Lung (tissue), 12 donors: ENCODE measurements around the gene CHIC1. TPM values are rescaled to one million over a fixed set of nuclear protein-coding genes. Genes with fewer than 3 reads are reported as not detected.

Source experiments
- ATAC-seq: fragments of 200-7000 bp; cut with Tn5 transposase; one replicate; pipeline ENCODE4 v1.9.1; 2020; ENCODE audit warnings: moderate number of reproducible peaks; ENCODE audit not compliant: insufficient read depth, low FRiP score
- DNase-seq, 3 donors: peaks; one replicate each; pipeline ENCODE4 v3.0.0-alpha.2; 2013 to 2017
- H3K27ac ChIP-seq, 2 donors: one replicate each; pipeline ENCODE4 v1.5.1; 2013; ENCODE audit warnings: mild to moderate bottlenecking in 2 of 2, moderate library complexity in 2 of 2, control low read depth in 1 of 2, inconsistent platforms in 1 of 2, low read depth in 1 of 2, low read length in 1 of 2
- H3K27me3 ChIP-seq, 3 donors: one replicate each; pipeline ENCODE4 v1.5.1; 2013; ENCODE audit warnings: low read length in 2 of 3; ENCODE audit not compliant: control insufficient read depth in 3 of 3, insufficient read depth in 3 of 3
- H3K36me3 ChIP-seq, 4 donors: one replicate each; pipeline ENCODE4 v1.5.1; 2013; ENCODE audit warnings: low read length in 4 of 4, mild to moderate bottlenecking in 1 of 4, moderate library complexity in 1 of 4; ENCODE audit not compliant: control insufficient read depth in 4 of 4, insufficient read depth in 4 of 4
- H3K4me1 ChIP-seq, 5 donors: one replicate each; pipeline ENCODE4 v1.5.1; 2013; ENCODE audit warnings: low read length in 5 of 5, mild to moderate bottlenecking in 2 of 5, moderate library complexity in 1 of 5; ENCODE audit not compliant: control insufficient read depth in 5 of 5, insufficient read depth in 5 of 5
- H3K4me3 ChIP-seq: one replicate; pipeline ENCODE4 v1.5.1; 2013; ENCODE audit warnings: mild to moderate bottlenecking, control low read depth, moderate library complexity
- H3K9ac ChIP-seq, 2 donors: one replicate each; pipeline ENCODE4 v1.5.1; 2013; ENCODE audit warnings: low read length in 2 of 2, control low read depth in 1 of 2; ENCODE audit not compliant: insufficient read depth in 1 of 2
- H3K9me3 ChIP-seq, 4 donors: one replicate each; pipeline ENCODE4 v1.5.1; 2013; ENCODE audit warnings: low read length in 3 of 4, mild to moderate bottlenecking in 1 of 4, moderate library complexity in 1 of 4; ENCODE audit not compliant: control insufficient read depth in 4 of 4, insufficient read depth in 3 of 4
- WGBS, 2 donors: extraction: QIAGEN DNeasy Blood & Tissue Kit; methylation state at CpG; one replicate each; pipeline ENCODE4 v1.1.7; 2013; 5-methylcytosine and 5-hydroxymethylcytosine counted together
- polyA plus RNA-seq, 2 donors: library from polyadenylated mRNA; stranded (reverse); fragments of 200-250 nt; gene quantifications; one replicate each; pipeline ENCODE4 v1.2.1, GENCODE V29; 2013
- total RNA-seq, 2 donors: library from RNA; depleted of rRNA in 1 of 2; stranded (reverse); fragments of >200 nt in 1 of 2; gene quantifications; one replicate each; pipeline ENCODE4 v1.2.1, GENCODE V29; 2014 to 2021
- TF ChIP-seq, protein P1 (sequence below): IDR thresholded peaks from 2 replicates; pipeline ENCODE4 v1.5.1; 2012; ENCODE audit warnings: mild to moderate bottlenecking; ENCODE audit errors: control extremely low read depth, extremely low read depth
- donor health status: control.
- donor health status: control.
- donor health status: Bipolar disorder and iron deficiency.
- donor health status: healthy.
- donor health status: DM: yes; HTN: yes; CAD: no.

Gene CHIC1
- total and polyA plus RNA-seq, 4 donors, result 2.0 to 14.3 (median 4.4) TPM

- peak in 1 of 3 donors; percentile 14 for DNase-seq
- peaks cover 0 to 4% (median 0%) of the 10 kb centered on the region in 4 donors for H3K9me3 ChIP-seq
- no peak overlapping the region for H3K4me3 ChIP-seq
- no peak for ATAC-seq
- 0 to 23% methylated on average over 3 of the region's 3 CpGs for whole genome bisulfite sequencing, 2 donors
- TF ChIP-seq, protein P1, sequence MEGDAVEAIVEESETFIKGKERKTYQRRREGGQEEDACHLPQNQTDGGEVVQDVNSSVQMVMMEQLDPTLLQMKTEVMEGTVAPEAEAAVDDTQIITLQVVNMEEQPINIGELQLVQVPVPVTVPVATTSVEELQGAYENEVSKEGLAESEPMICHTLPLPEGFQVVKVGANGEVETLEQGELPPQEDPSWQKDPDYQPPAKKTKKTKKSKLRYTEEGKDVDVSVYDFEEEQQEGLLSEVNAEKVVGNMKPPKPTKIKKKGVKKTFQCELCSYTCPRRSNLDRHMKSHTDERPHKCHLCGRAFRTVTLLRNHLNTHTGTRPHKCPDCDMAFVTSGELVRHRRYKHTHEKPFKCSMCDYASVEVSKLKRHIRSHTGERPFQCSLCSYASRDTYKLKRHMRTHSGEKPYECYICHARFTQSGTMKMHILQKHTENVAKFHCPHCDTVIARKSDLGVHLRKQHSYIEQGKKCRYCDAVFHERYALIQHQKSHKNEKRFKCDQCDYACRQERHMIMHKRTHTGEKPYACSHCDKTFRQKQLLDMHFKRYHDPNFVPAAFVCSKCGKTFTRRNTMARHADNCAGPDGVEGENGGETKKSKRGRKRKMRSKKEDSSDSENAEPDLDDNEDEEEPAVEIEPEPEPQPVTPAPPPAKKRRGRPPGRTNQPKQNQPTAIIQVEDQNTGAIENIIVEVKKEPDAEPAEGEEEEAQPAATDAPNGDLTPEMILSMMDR, result no peak
- peak overlapping the region; percentile 4 to 56 for H3K9ac ChIP-seq
- H3K27me3 ChIP-seq, result peaks cover 0 to 2% (median 0%) of the 10 kb centered on the region in 3 donors
- peak overlapping the region in 1 of 2 donors; percentile 68 for H3K27ac ChIP-seq
- peaks cover 0 to 5% (median 0%) of the 10 kb centered on the region in 5 donors for H3K4me1 ChIP-seq
- no peaks in the 10 kb centered on the region for H3K36me3 ChIP-seq
Measured at GRCh38 chrX:73562458-73562857, 539 bp upstream of the CHIC1 start.

- Histone ChIP-seq H3K27ac (peak overlapping the region; percentile 68 to 86), H3K36me3 (no peaks in the 10 kb centered on the region), H3K9me3 (peaks cover 0 to 4% (median 0%) of the 10 kb centered on the region in 4 donors), H3K4me3 (peak overlapping the region; percentile 77), H3K9ac (peak overlapping the region in 1 of 2 donors; percentile 56), H3K27me3 (peaks cover 0 to 2% (median 0%) of the 10 kb centered on the region in 3 donors), H3K4me1 (peaks cover 0 to 5% (median 0%) of the 10 kb centered on the region in 5 donors)
- 3 to 15% methylated on average over 3 of the region's 3 CpGs for WGBS, 2 donors
- peak; percentile 30 for ATAC-seq
- DNase-seq, result peak in 1 of 3 donors; percentile 39
- TF ChIP-seq, protein P1, result no peak
Measured at GRCh38 chrX:73563738-73564068, 706 bp downstream of the CHIC1 start.

DNA sequence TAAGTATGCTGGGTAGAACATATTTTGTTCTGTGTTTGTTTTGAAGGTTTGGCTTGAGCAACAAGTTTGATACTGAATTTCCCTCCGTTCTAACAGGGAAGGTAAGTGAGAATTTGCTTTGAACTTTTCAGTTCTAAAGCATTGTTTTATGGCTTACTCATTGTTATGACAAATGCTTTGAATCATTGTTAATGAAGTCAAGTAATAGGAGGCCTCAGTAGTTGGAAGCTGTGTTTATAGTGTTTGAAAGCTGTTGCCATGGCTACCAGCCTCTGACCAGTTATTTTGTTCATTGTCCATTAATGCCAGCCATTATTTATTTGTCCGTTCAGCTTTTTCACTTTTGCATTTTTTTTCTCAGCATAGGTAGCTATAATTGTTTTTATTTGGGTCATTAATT is 14.4 kb downstream of the CHIC1 start:
- no peak overlapping the region for H3K27ac ChIP-seq
- TF ChIP-seq, protein P1, result no peak
- DNase-seq (peak in 1 of 3 donors; percentile 37), ATAC-seq (no peak)
- no peaks in the 10 kb centered on the region for H3K4me1 ChIP-seq
- H3K36me3 ChIP-seq, result no peaks in the 10 kb centered on the region
- H3K9me3 ChIP-seq, result no peaks in the 10 kb centered on the region
- no peak overlapping the region for H3K9ac ChIP-seq
- H3K4me3 ChIP-seq, result no peak overlapping the region
- WGBS, 2 donors, result 47 to 81% methylated on average over 2 of the region's 2 CpGs
- no peaks in the 10 kb centered on the region for H3K27me3 ChIP-seq
